Measurements from ENCODE around the gene PLK5.

GRCh38 chr19:1563251-1563650 lies 39.4 kb downstream of the PLK5 start:
- TF ChIP-seq, protein P1, sequence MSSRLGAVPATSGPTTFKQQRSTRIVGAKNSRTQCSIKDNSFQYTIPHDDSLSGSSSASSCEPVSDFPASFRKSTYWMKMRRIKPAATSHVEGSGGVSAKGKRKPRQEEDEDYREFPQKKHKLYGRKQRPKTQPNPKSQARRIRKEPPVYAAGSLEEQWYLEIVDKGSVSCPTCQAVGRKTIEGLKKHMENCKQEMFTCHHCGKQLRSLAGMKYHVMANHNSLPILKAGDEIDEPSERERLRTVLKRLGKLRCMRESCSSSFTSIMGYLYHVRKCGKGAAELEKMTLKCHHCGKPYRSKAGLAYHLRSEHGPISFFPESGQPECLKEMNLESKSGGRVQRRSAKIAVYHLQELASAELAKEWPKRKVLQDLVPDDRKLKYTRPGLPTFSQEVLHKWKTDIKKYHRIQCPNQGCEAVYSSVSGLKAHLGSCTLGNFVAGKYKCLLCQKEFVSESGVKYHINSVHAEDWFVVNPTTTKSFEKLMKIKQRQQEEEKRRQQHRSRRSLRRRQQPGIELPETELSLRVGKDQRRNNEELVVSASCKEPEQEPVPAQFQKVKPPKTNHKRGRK (CRISPR knock-in tag; IDR thresholded peaks at IDR 0.05; ENCODE audit: borderline replicate concordance) = no peak
- TF ChIP-seq ATF1 (CRISPR knock-in tag; IDR thresholded peaks at IDR 0.05) (no peak), CTCF (IDR thresholded peaks at IDR 0.05) (no peak)
- TF ChIP-seq, protein P2, sequence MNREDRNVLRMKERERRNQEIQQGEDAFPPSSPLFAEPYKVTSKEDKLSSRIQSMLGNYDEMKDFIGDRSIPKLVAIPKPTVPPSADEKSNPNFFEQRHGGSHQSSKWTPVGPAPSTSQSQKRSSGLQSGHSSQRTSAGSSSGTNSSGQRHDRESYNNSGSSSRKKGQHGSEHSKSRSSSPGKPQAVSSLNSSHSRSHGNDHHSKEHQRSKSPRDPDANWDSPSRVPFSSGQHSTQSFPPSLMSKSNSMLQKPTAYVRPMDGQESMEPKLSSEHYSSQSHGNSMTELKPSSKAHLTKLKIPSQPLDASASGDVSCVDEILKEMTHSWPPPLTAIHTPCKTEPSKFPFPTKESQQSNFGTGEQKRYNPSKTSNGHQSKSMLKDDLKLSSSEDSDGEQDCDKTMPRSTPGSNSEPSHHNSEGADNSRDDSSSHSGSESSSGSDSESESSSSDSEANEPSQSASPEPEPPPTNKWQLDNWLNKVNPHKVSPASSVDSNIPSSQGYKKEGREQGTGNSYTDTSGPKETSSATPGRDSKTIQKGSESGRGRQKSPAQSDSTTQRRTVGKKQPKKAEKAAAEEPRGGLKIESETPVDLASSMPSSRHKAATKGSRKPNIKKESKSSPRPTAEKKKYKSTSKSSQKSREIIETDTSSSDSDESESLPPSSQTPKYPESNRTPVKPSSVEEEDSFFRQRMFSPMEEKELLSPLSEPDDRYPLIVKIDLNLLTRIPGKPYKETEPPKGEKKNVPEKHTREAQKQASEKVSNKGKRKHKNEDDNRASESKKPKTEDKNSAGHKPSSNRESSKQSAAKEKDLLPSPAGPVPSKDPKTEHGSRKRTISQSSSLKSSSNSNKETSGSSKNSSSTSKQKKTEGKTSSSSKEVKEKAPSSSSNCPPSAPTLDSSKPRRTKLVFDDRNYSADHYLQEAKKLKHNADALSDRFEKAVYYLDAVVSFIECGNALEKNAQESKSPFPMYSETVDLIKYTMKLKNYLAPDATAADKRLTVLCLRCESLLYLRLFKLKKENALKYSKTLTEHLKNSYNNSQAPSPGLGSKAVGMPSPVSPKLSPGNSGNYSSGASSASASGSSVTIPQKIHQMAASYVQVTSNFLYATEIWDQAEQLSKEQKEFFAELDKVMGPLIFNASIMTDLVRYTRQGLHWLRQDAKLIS (CRISPR knock-in tag; IDR thresholded peaks at IDR 0.05; ENCODE audit: borderline replicate concordance) = no peak
